GM18519 (cell line): ENCODE measurements around the gene IQUB.
"Not testable (repeated sequence)": the region's sequence is repeated elsewhere in the genome, so short reads cannot be mapped to it uniquely, and the experiment has no call there.

Experiments used
- ATAC-seq: cut with Tn5 transposase; IDR thresholded peaks from one replicate; pipeline ENCODE4 v1.9.1; 2021; ENCODE audit warnings: mild to moderate bottlenecking, moderate library complexity; ENCODE audit not compliant: unreplicated experiment, low FRiP score

IQUB gene

GRCh38 chr7:123425246-123425645 is 109.1 kb downstream of the IQUB start:
- no peak for ATAC-seq

DNA sequence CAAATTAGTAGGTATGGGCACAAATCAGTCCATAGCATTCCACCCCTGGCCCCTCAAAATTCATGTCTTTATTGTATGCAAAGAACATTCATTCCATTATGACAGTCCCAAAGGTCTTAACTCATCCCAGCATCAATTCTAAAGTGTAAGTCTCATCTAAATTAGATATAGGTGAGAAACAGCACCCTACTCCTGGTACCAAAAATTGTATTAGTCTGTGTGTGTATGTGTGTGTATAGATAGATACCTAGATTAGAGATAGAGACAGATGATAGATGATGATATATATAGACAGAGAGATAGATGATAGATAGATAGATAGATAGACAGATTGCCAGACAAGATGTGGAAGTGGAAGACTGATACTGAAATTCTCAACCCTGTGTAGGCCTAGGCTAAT is 109.9 kb downstream of the IQUB start:
- ATAC-seq, result no peak

DNA sequence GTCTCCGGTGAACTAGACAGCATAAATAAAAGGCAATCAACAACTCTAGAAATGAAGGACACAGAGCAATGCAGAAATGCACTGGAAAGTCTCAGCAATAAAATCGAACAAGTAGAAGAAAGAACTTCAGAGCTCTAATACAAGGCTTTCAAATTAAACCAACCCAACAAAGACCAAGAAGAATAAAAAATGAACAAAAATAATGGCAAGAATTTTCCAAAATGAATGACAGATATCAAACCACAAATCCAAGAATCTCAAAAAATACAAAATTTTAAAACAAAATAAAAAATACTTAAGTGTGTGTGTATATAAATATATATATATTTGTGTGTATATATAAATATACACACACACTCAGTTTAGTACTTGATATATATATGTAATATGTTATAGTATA is 110.8 kb downstream of the IQUB start:
- ATAC-seq, result no peak

GRCh38 chr7:123417580-123417979 is 116.8 kb downstream of the IQUB start:
- ATAC-seq, result no peak

- no peak for ATAC-seq
Measured at GRCh38 chr7:123415625-123416024, 118.8 kb downstream of the IQUB start.

- ATAC-seq, result no peak
Measured at GRCh38 chr7:123410273-123410904, 124.0 kb downstream of the IQUB start.

DNA sequence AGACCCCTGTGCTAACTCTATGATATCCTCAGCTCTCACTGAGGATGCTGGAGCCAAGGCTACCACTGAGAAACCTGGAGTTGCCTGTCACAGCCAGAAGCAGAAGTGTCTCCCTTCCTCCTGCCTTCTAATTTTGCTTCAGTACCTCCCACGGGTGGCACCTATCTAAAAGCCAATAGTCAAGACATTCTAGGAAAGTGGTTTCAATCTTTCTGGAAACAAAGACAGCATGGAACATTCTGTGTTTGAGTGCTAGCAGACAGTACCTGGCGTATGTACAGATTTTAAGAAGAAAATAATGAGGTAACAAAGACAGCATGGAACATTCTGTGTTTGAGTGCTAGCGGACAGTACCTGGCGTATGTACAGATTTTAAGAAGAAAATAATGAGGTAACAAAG is 126.4 kb downstream of the IQUB start:
- not testable (repeated sequence) for ATAC-seq
